Keratinocyte (primary cell): ENCODE measurements around the gene ARSB. TPM values are rescaled to one million over a fixed set of nuclear protein-coding genes. Genes with fewer than 3 reads are reported as not detected.

Source experiments
- DNase-seq: peaks from one replicate; pipeline ENCODE4 v3.0.0-alpha.2; 2011; ENCODE audit warnings: low read depth, missing footprints, low spot score
- FAIRE-seq: peaks from 2 replicates; lab custom pipeline; 2011; peaks lifted over from hg19 to GRCh38; lab: Jason Lieb, UNC
- H2AFZ ChIP-seq: 2 replicates; pipeline ENCODE4 v1.6.0; 2012; ENCODE audit warnings: low read length, control low read depth, inconsistent platforms; ENCODE audit not compliant: control insufficient read depth
- H3K27ac ChIP-seq: 2 replicates; pipeline ENCODE4 v1.5.1; 2011; ENCODE audit warnings: low read length; ENCODE audit not compliant: control insufficient read depth, insufficient read depth
- H3K27me3 ChIP-seq: 3 replicates; pipeline ENCODE4 v1.6.0; 2011; ENCODE audit warnings: low read length; ENCODE audit not compliant: control insufficient read depth, insufficient read depth; ENCODE audit errors: extremely low read depth
- H3K36me3 ChIP-seq, 2 experiments: 2 replicates in 1 of 2; 3 replicates in 1 of 2; pipeline ENCODE4 v1.5.1; 2011; ENCODE audit warnings: low read length in 2 of 2, mild to moderate bottlenecking in 1 of 2; ENCODE audit not compliant: control insufficient read depth in 2 of 2, insufficient read depth in 2 of 2; ENCODE audit errors: extremely low read depth in 1 of 2
- H3K4me1 ChIP-seq: 3 replicates; pipeline ENCODE4 v1.5.1; 2011; ENCODE audit warnings: low read length; ENCODE audit not compliant: control insufficient read depth, insufficient read depth; ENCODE audit errors: extremely low read depth
- H3K4me2 ChIP-seq: 3 replicates; pipeline ENCODE4 v1.6.0; 2011; ENCODE audit warnings: low read depth, low read length; ENCODE audit not compliant: control insufficient read depth, insufficient read depth; ENCODE audit errors: extremely low read depth
- H3K4me3 ChIP-seq, 3 experiments: fragments of 200-600 bp in 1 of 3; sonication (generic) in 1 of 3; 2 replicates in 2 of 3; 3 replicates in 1 of 3; pipeline ENCODE4 v1.5.1; 2011 to 2016; ENCODE audit warnings: low read length in 3 of 3, mild to moderate bottlenecking in 3 of 3, control low read depth in 2 of 3, inconsistent platforms in 1 of 3, low read depth in 1 of 3, mixed read lengths in 1 of 3, mixed run types in 1 of 3, moderate library complexity in 1 of 3; ENCODE audit not compliant: control insufficient read depth in 2 of 3, insufficient read depth in 2 of 3; ENCODE audit errors: extremely low read depth in 1 of 3
- H3K79me2 ChIP-seq: 2 replicates; pipeline ENCODE4 v1.6.0; 2012; ENCODE audit warnings: low read length; ENCODE audit not compliant: control insufficient read depth, insufficient read depth
- H3K9ac ChIP-seq: 3 replicates; pipeline ENCODE4 v1.6.0; 2011; ENCODE audit warnings: low read length; ENCODE audit not compliant: control insufficient read depth, insufficient read depth; ENCODE audit errors: extremely low read depth
- H3K9me1 ChIP-seq: 3 replicates; pipeline ENCODE4 v1.6.0; 2011; ENCODE audit warnings: low read length; ENCODE audit not compliant: control insufficient read depth, insufficient read depth; ENCODE audit errors: extremely low read depth
- H3K9me3 ChIP-seq: 2 replicates; pipeline ENCODE4 v1.5.1; 2012; ENCODE audit warnings: low read depth, low read length; ENCODE audit not compliant: control insufficient read depth
- H4K20me1 ChIP-seq: 3 replicates; pipeline ENCODE4 v1.6.0; 2011; ENCODE audit warnings: low read length; ENCODE audit not compliant: control insufficient read depth, insufficient read depth; ENCODE audit errors: extremely low read depth
- CTCF ChIP-seq, 3 experiments: IDR thresholded peaks in 1 of 3; conservative IDR thresholded peaks in 1 of 3; optimal IDR thresholded peaks in 1 of 3; 2 replicates in 2 of 3; 3 replicates in 1 of 3; pipeline versions ENCODE3 to v1.5.1; 2011; ENCODE audit warnings: low read length in 3 of 3, mild to moderate bottlenecking in 3 of 3, moderate library complexity in 2 of 3, control low read depth in 1 of 3, inconsistent platforms in 1 of 3; ENCODE audit not compliant: insufficient read depth in 2 of 3; ENCODE audit errors: extremely low read depth in 1 of 3
- EZH2 ChIP-seq: IDR thresholded peaks from one replicate; pipeline ENCODE4 v1.6.1; 2012; ENCODE audit warnings: inconsistent platforms, mild to moderate bottlenecking, low read length, moderate library complexity
- dilution Hi-C: fragments of 300-500 bp; cut with MboI; formaldehyde crosslinking; loops from one replicate; pipeline ENCODE4 v1.7.0; 2020; ENCODE audit warnings: low sequenced_read_pairs; ENCODE audit not compliant: extremely low pct_ligation_motif_present
- polyA plus RNA-seq, 5 experiments: library from polyadenylated mRNA; depleted of rRNA in 3 of 5; stranded (reverse) in 3 of 5; stranded (forward) in 1 of 5; unstranded in 1 of 5; fragments of >200 nt; gene quantifications; 1 replicate in 1 of 5; 2 replicates in 3 of 5; 3 replicates in 1 of 5; pipeline versions ENCODE4 v1.2.1 to v1.2.3, GENCODE V29; 2011 to 2012; ENCODE audit warnings: missing spikeins in 2 of 5, low read depth in 1 of 5, low replicate concordance in 1 of 5

ARSB gene
- polyA plus RNA-seq, 1 donor (not counting 4 experiments of a cell fraction or from before 2014, with no cell fraction given), result 4.5 TPM

GRCh38 chr5:79022771-79023170 lies 37.7 kb upstream of the ARSB start:
- H3K4me3 ChIP-seq, result no peak overlapping the region
- H3K27me3 ChIP-seq, result peaks cover 10% of the 10 kb centered on the region
- H3K4me2 ChIP-seq, result no peak overlapping the region
- peaks cover 4% of the 10 kb centered on the region for H3K4me1 ChIP-seq
- DNase-seq, result no peak
- H3K9me3 ChIP-seq, result no peaks in the 10 kb centered on the region
- dilution Hi-C loops, result no loop called here
- H4K20me1 ChIP-seq, result no peaks in the 10 kb centered on the region
- H3K36me3 ChIP-seq, result no peaks in the 10 kb centered on the region
- no peak for FAIRE-seq
- no peak overlapping the region for H2AFZ ChIP-seq
- H3K79me2 ChIP-seq, result no peaks in the 10 kb centered on the region
- H3K27ac ChIP-seq, result no peak overlapping the region
- TF ChIP-seq EZH2 (no peak), CTCF (optimal IDR thresholded peaks at IDR 0.05 in 1 of 3, IDR thresholded peaks at IDR 0.05 in 1 of 3, conservative IDR thresholded peaks at IDR 0.05 in 1 of 3; ENCODE audit: extremely low read depth in 1 of 3, insufficient read depth in 2 of 3, low read length in 3 of 3) (no peak)
- H3K9ac ChIP-seq, result no peak overlapping the region
- no peaks in the 10 kb centered on the region for H3K9me1 ChIP-seq

- H3K9ac ChIP-seq, result no peak overlapping the region
These were observed 36.6 kb upstream of the ARSB start for GRCh38 chr5:79021753-79022152.

More at GRCh38 chr5:79021753-79022152, 36.6 kb upstream of the ARSB start:
- no peaks in the 10 kb centered on the region for H3K9me3 ChIP-seq
- peaks cover 4% of the 10 kb centered on the region for H3K4me1 ChIP-seq
- no peak overlapping the region for H3K4me2 ChIP-seq
- no peaks in the 10 kb centered on the region for H4K20me1 ChIP-seq
- no peaks in the 10 kb centered on the region for H3K36me3 ChIP-seq
- no peaks in the 10 kb centered on the region for H3K9me1 ChIP-seq
- FAIRE-seq (no peak), DNase-seq (no peak)
- no peak overlapping the region for H3K4me3 ChIP-seq
- no peak overlapping the region for H3K27ac ChIP-seq
- H3K79me2 ChIP-seq, result no peaks in the 10 kb centered on the region
- dilution Hi-C loops, result no loop called here
- H3K27me3 ChIP-seq, result peaks cover 10% of the 10 kb centered on the region
- no peak for TF ChIP-seq CTCF (optimal IDR thresholded peaks at IDR 0.05 in 1 of 3, IDR thresholded peaks at IDR 0.05 in 1 of 3, conservative IDR thresholded peaks at IDR 0.05 in 1 of 3; ENCODE audit: extremely low read depth in 1 of 3, insufficient read depth in 2 of 3, low read length in 3 of 3)
- no peak for TF ChIP-seq EZH2
- no peak overlapping the region for H2AFZ ChIP-seq
